Islet of Langerhans (tissue), 1 donor: ENCODE data around the gene GTF2IRD1.
"Not testable (repeated sequence)": the region's sequence is repeated elsewhere in the genome, so short reads cannot be mapped to it uniquely, and the experiment has no call there.

Source experiments
- FAIRE-seq: peaks from one replicate; lab custom pipeline; 2011; peaks lifted over from hg19 to GRCh38; lab: Jason Lieb, UNC

Gene GTF2IRD1, protein sequence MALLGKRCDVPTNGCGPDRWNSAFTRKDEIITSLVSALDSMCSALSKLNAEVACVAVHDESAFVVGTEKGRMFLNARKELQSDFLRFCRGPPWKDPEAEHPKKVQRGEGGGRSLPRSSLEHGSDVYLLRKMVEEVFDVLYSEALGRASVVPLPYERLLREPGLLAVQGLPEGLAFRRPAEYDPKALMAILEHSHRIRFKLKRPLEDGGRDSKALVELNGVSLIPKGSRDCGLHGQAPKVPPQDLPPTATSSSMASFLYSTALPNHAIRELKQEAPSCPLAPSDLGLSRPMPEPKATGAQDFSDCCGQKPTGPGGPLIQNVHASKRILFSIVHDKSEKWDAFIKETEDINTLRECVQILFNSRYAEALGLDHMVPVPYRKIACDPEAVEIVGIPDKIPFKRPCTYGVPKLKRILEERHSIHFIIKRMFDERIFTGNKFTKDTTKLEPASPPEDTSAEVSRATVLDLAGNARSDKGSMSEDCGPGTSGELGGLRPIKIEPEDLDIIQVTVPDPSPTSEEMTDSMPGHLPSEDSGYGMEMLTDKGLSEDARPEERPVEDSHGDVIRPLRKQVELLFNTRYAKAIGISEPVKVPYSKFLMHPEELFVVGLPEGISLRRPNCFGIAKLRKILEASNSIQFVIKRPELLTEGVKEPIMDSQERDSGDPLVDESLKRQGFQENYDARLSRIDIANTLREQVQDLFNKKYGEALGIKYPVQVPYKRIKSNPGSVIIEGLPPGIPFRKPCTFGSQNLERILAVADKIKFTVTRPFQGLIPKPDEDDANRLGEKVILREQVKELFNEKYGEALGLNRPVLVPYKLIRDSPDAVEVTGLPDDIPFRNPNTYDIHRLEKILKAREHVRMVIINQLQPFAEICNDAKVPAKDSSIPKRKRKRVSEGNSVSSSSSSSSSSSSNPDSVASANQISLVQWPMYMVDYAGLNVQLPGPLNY

DNA sequence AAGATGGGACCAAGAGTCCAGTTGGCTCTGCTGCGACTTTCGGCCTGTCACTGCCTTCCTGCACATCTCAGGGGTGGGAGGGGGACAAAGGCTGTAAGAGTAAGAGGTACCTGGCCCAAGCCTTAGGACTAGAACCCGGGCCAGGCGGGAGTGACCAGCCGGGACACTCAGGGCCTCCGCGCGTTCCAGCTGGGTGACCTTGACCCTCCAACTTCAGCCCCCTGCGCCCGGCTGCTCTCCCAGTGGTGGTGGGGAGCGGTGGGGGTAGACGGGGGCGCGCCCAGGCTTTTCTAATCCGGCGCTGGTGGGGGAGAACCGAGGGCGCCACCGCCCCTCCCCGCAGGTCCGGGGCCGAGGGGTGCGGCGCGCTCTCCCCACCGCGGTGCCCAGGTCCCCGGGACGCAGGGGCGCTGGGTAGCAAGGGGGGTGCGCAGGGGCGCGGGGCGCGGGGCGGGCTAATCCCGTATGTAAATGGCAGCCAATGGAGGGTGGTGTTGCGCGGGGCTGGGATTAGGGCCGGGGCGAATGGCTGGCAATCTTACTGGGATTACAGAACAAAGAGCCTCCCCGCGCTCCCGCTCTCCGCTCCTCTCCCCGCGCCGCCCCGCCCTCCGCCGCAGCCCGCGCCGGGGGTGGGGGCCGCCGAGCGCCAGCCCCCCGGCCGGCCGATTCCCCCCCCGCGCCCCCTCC, at the start of gene GTF2IRD1:
Gene GTF2IRD1, plus strand, starts transcription at position 585 of the 690 bp plus-strand sequence. CDS start 54,175 bp downstream, outside the sequence.
- FAIRE-seq = no peak

DNA sequence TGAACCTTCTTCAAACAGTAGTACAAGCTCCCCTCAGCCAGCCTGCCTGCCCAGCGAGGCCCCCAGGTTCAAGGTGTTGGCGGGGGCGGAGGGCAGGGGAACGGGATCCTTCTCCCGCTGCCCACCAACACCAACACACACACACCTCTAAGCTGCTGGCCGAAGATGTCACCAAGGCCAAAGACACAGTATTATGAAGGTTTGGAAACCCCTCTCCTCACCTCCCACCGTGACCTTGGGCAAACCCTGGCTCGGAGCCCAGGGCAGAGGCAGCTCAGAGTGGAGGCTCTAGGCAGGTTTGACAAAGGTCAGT, 49.4 kb upstream of the GTF2IRD1 start:
- FAIRE-seq = no peak

DNA sequence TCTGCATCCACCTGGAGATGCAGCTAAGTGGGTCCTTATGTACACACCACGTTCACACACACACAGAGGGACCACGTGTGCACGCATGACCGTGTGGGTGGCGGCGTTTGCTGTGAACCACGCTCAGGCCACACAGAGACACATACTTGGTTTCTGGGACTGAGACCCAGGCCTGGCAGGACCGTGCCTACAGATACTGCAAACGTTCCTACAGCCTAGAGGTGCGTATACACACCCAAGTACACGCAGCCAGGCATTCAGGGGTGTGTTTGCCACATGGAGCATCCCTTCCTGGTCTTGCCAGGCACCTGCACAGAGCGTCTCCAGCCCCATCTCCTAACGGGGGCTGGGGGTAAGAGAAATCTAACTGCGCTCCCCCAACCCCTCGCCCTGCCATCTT, 49.0 kb upstream of the GTF2IRD1 start:
- no peak for FAIRE-seq

DNA sequence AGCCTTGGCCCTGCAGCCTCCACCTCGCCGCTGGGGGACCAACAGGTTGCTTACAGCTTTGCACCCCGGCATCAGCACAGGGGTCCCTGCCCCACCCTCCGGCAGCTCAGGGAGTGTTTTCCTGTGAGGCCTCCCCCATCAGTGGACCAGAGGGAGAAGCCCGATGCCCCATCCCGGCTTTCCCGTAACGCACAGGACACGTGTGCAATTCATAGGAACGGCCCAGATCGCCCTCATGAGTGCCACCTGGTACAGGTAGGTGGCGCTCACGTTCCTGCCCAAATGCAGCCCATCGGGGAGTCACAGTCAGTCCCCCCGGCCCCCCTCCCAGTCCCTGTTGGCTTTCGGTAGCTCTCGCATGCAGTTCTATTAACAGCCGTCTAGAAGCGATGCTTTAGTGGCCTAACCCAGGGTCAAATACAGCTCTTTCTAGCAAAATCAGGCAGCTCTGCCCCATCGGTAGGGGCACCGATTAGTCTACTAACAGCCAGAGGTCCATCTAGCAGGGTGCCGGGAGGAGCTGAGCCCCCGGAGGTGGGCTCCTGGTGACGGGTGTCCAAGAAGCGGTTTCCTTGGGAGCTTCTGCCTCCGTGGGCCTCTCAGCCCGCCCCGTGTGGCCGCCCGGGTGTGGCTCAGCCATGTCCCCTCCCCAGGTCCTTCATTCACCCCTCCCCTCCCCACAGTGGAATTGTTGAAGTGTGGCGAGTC, 48.4 kb upstream of the GTF2IRD1 start:
- no peak for FAIRE-seq

DNA sequence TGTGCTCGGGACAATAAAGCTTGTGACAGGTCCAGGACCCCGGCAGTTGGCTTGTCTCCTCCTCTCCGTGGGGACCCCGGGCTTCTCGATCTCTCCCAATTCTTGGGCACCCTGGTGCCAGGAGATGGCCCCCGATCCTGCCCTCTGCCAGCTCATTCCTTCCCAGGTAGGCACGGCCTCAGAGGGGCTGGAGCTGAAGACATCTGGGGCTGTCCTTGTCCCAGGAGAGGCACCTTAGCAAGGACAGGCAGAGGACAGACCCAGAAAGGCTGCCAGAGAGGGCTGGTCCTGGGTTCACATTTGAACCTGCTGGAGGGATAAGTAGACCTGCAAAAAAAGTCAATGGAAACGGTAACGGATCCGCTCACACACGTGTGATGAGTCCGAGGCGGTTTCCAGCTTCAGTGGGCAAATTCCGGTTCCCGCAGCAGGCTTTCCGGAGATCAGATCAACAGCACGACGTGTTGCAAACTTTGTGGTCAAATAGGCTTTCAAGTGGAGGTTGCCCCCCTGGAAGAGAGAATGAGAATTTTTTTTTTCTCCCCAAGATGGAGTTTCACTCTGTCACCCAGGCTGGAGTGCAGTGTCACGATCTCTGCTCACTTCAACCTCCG, 47.7 kb upstream of the GTF2IRD1 start:
- no peak for FAIRE-seq

DNA sequence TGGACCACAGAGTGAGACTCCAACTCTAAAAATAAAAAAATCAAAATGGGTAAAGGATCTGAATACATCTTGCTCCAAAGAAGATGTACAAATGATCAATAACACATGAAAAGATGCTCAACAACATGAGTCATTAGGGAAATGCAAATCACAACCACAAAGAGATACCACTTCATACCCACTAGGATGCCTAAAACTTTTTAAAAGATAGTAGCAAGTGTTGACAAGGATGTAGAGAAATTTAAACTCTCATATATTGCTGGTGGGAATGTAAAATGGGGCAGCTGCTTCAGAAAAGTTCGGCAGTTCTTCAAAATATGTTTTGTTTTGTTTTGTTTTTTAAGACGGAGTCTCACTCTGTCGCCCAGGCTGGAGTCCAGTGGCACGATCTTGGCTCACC, 45.7 kb upstream of the GTF2IRD1 start:
- FAIRE-seq = no peak

DNA sequence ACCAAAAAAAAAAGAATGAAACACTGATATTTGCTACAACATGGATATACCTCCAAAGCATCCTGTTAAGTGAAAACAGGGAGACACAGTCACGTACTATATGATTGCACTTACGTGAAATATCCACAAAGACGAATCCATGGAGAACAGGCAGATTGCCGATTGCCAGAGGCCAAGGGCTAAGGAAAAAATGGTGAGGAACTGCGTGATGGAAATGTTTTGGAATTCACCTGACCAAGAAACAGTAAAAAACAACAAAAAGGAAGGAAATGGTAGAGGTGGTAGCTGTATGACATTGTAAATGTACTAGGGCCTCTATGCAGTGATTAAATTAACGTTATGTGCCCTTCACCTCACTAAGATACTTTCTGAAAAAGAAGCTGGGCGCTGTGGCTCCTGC, 44.1 kb upstream of the GTF2IRD1 start:
- no peak for FAIRE-seq

DNA sequence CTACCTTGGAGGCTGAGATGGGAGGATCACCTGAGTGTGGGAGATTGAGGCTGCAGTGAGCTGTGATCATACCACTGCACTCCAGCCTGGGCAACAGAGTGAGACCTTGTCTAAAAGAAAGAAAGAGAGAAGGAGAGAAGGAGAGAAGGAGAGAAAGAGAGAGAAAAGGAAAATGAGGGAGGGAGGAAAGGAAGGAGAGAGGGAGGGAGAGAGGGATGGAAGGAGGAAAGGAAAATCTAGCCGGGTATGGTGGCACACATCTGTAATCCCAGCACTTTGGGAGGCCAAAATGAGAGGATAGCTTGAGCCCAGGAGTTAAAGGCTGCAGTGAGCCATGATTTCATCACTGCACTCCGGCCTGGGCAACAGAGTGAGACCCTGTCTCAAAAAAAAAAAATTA, 42.9 kb upstream of the GTF2IRD1 start:
- no peak for FAIRE-seq

DNA sequence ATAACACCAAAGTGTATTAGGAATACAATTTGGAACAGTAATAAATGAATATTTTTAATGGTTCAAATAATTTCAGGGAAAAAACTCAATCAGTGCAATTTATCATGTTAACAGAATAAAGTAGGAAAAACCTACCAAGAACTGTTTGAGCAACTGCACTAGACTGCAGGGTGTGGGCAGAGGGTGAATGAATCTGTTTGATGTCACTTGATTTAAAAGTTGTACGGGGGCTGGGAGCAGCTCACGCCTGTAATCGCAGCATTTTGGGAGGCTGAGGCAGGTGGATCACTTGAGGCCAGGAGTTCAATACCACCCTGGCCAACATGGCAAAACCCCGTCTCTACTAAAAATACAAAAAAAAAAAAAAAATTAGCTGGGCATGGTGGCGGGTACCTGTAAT, 42.1 kb upstream of the GTF2IRD1 start:
- FAIRE-seq = not testable (repeated sequence)

DNA sequence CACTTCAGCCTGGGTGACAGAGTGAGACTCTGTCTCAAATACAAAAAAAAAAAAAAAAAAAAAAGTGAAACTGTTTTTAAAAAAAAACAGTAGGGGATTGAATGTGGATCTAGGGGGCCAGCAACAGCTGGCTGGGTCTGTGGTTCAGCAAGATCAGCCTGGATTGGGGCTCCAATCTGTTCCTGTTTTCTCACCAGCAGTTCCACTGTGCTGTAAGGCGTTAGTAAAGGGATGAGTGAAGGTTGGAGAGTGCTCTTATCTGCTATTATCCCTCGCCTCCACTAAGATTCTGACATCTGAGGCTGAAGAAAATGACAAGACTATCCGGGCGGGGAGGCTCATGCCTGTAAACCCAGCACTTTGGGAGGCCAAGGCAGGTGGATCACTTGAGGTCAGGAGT, 41.6 kb upstream of the GTF2IRD1 start:
- FAIRE-seq = no peak

DNA sequence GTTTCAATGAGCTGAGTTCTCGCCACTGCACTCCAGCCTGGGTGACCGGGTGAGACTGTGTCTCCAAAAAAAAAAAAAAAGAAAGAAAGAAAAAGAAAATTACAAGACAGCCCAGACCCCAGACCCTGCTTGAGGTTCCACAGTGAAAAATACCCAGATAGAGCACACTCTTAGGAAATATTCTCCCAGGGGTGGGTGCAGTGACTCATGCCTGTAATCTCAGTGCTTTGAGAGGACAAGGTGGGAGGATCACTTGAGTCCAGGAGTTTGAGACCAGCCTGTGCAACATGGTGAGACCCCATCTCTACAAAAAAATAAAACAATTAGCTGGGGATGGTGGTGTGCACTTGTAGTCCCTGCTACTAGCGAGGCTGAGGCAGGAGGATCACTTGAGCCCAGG, 41.1 kb upstream of the GTF2IRD1 start:
- FAIRE-seq = no peak

DNA sequence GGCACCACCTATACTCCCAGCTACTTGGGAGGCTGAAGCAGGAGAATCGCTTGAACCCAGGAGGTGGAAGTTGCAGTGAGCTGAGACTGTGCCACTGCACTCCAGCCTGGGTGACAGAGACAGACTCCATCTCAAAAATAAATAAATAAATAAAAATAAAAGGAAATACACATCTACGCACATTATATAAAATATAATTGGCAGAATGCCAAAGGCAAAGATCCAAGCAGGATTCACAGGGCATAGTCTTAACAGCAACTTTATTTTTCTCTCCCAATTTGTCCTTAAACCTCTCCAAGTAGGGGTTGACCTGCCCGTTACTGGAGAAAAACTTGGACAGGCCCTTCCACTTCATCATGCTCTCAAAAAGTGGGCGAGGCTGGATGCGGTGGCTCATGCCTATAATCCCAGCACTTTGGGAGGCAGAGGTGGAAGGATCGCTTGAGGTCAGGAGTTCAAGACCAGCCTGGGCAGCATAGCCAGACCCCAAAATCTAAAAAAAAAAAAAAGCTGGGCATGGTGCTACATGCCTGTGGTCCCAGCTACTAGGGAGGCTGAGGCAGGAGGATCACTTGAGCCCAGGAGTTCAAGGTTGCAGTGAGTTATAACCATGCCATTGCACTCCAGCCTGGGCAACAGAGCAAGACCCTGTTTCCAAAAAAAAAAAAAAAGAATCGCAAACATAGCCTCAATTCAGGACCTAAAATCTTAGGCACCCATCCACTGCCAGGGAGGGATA, 38.9 kb upstream of the GTF2IRD1 start:
- not testable (repeated sequence) for FAIRE-seq

DNA sequence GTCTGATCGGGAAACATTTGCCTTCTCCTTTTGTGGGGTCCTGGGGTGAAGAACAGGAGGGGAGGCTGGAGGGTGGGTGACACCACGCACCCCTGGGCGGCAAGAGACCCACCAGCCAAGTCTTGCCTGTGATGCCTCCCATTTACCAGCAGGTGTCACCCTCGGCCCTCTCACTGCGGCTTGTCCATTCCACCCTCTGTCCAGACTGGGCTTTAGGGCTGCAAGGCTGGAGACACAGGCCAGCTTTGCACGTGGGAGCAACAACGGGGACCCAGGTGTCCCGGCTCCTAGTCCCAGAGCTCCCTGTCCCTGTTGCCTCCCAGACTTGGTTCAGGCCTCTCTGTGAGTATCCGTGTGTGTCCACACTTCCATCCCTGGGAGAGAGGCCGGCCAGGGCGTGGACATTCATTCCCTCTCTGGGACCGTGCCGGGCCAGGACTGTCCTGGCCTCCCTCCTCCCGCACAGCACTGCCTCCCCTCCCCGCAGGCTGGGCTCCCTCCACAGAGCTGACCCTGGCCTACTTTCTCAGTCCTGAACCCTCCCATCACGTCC, 36.2 kb upstream of the GTF2IRD1 start:
- FAIRE-seq = no peak

DNA sequence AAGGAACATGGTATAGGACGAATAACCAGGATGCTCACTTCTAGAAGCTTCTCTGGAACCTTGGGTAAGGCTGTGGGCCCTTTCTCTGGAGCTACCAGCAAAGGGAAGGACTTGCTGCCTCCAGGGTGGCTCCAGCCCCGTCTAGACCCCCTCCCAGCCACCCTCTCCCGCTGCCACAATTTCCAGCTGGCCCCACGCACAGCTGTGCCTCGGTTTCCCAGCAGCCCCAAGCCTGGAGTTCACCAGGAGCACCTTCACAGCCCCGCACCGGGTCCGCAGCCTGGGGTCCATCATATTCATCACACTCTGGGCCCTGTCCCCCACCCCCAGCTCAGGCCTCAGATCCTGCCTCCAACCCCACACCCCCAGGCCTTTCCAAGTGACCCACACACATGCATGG, 35.6 kb upstream of the GTF2IRD1 start:
- no peak for FAIRE-seq

DNA sequence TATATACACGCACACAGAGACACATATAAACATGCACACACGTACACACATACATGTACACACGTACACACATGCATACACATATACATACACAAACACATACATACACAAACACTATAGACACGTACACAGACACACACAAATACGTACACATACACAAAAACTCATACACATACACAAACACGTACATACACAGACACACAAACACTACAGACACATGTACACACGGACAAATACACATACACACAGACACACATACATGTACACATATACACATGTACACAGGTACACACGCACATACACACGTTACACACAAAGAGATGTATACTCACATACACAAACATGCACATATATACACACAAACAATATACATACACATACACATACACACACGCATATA, 35.2 kb upstream of the GTF2IRD1 start:
- FAIRE-seq = no peak

DNA sequence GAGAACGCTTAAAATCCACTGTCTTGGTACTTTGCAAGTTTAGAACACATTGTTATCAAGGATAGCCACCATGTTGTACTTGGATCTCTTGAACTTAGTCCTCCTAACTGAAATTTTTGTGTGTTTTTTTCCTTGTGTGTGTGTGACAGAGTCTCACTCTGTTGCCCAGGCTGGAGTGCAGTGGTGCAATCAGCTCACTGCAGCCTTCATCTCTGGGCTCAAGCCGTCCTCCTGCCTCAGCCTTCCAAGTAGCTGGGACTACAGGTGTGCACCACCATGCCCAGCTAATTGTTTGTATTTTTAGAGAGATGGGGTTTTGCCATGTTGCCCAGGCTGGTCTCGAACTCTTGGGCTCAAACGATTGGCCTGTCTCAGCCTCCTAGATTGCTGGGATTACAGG, 34.5 kb upstream of the GTF2IRD1 start:
- not testable (repeated sequence) for FAIRE-seq

DNA sequence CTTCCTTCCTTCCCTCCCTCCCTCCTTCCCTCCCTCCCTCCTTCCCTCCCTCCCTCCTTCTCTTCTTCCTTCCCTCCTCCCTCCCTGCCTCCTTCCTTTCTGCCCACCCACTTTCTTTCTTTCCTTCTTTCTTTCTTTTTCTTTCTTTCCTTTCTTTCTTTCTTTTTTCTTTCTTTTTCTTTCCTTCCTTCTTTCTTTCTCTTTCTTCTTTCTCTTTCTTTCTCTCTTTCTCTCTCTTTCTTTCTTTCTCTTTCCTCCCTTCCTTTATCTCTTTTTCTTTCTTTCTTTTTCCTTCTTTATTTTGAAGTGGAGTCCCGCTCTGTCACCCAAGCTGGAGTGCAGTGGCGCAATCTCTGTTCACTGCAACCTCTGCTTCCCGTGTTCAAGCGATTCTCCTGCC, 33.7 kb upstream of the GTF2IRD1 start:
- FAIRE-seq = no peak

DNA sequence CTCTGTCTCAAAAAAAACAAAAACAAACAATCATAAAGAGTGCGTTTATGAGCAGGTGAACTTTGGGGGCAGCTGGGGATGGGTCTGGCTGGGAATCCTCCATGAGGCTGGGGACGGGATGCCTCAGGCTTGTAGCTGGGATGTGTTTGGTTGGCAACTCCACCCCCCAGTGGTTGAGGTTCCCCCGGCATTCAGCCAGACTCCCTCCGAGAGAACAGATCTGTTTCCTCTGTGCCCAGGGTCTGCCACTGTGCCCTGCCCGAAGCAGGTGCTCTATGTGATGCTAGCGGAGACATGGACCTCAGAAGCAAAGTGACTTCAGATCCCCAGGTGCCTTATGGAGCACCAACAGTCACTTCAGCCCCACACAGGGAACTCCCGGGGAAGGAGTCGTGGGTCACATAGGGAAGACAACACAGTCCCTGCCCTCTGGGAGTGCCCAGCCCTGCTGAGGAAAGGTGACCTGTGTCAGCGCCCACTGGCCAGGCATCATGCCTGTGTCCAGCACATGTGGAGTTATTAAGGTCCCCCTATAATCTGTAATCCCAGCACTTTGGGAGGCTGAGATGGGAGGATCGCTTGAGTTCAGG, 29.3 kb upstream of the GTF2IRD1 start:
- no peak for FAIRE-seq

DNA sequence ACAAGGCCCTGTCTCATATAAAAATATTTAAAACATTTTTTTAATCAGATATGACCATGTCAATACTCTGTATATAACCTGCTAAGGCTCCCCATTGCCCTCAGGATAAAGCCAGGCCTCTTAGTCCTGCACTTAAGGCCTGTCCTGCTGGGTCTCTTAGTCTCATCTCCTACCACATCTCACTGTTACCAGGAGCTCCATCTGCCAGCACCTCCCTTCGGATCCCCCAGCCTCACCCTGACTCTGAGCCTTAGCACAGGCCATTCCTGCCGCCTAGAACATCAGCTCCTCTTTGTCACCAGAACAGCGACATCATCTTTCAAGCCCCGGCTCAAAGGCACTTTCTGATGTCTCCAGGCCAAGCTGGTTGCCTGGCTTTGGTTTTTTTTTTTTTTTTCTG, 25.7 kb upstream of the GTF2IRD1 start:
- no peak for FAIRE-seq

DNA sequence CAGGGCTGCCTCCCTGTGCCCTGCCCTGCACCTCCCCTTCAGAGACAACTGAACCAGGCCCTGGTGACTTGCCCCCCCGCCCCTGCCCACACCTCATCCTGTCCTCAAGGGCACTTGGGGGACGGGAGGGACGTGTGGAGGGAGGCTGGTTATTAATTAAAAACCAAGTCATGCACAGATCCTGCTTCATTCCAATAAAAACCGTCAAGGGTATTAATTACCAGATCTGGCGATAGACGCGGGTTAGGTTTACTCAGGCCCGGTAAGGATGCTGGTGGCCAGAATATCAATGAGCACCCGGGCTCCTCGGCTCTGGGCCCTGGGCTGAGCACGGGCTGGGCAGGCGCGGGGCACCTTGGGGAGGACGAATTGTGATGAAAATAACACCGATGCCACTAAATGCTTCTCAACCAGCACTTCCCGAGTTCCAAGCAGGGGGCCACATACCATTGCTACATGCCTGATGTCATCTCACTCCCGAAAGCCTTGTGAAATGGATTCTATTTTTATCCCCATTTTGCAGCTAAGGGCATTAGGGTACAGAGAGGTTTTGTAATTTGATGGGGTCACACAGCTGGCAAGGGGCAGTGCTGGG, 24.5 kb upstream of the GTF2IRD1 start:
- FAIRE-seq = no peak
